Measurements from ENCODE around the gene SLC18A2.

SLC18A2 gene

GRCh38 chr10:117214401-117214800, 26.5 kb upstream of the SLC18A2 start:
- TF ChIP-seq, protein P1, sequence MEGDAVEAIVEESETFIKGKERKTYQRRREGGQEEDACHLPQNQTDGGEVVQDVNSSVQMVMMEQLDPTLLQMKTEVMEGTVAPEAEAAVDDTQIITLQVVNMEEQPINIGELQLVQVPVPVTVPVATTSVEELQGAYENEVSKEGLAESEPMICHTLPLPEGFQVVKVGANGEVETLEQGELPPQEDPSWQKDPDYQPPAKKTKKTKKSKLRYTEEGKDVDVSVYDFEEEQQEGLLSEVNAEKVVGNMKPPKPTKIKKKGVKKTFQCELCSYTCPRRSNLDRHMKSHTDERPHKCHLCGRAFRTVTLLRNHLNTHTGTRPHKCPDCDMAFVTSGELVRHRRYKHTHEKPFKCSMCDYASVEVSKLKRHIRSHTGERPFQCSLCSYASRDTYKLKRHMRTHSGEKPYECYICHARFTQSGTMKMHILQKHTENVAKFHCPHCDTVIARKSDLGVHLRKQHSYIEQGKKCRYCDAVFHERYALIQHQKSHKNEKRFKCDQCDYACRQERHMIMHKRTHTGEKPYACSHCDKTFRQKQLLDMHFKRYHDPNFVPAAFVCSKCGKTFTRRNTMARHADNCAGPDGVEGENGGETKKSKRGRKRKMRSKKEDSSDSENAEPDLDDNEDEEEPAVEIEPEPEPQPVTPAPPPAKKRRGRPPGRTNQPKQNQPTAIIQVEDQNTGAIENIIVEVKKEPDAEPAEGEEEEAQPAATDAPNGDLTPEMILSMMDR (IDR thresholded peaks at IDR 0.05; ENCODE audit: low read length) = no peak
- TF ChIP-seq EZH2 (IDR thresholded peaks at IDR 0.05; ENCODE audit: borderline replicate concordance, low read length) = no peak
- Histone ChIP-seq H3K9me2 (ENCODE audit: low read depth, low read length) (no peaks in the 10 kb centered on the region), H3K4me1 (ENCODE audit: insufficient read depth, low read length, severe bottlenecking) (peaks cover 10% of the 10 kb centered on the region), H4K20me1 (ENCODE audit: insufficient read depth, low read length) (no peaks in the 10 kb centered on the region), H3K79me2 (ENCODE audit: insufficient read depth, low read length) (no peaks in the 10 kb centered on the region), H3K9me3 (ENCODE audit: low read length) (0 out of 2 replicates have a peak, but pooled peaks cover 3% of the 10 kb centered on the region), H3K9ac (ENCODE audit: low read length) (no peak overlapping the region), H2AFZ (ENCODE audit: low read length) (no peak overlapping the region), H3K4me3 (ENCODE audit: low read depth, low read length, poor library complexity, severe bottlenecking) (no peak overlapping the region), H3K27me3 (ENCODE audit: insufficient read depth, low read length) (no peaks in the 10 kb centered on the region), H3F3A (ENCODE audit: insufficient read depth, low read length) (no peaks in the 10 kb centered on the region), H3K27ac (ENCODE audit: low read depth, low read length, poor library complexity, severe bottlenecking) (no peak overlapping the region), H3K4me2 (ENCODE audit: low read length) (no peak overlapping the region), H3K36me3 (ENCODE audit: insufficient read depth, low read length) (no peaks in the 10 kb centered on the region)

DNA sequence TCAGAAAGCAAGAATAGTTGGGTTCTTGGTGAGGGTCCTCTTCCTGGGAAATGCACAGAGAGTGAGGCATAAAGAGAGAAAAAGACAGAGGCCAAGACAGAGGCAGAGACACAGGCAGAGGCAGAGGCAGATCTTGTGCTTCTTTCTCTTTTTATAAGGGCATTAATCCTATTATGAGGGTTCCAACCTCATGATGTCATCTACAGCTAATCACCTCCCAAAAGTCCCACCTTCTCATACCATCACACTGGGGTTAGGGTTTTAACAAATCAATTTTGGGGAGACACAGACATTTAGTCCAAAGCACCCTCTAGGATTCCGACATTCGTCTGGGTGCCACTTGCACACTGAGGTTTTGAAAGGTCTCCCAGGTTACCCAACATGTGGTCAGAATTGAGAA, 25.8 kb upstream of the SLC18A2 start:
- Histone ChIP-seq H2AFZ (ENCODE audit: low read length) (no peak overlapping the region), H3K9me2 (ENCODE audit: low read depth, low read length) (no peaks in the 10 kb centered on the region), H3K79me2 (ENCODE audit: insufficient read depth, low read length) (no peaks in the 10 kb centered on the region), H4K20me1 (ENCODE audit: insufficient read depth, low read length) (no peaks in the 10 kb centered on the region), H3K9me3 (ENCODE audit: low read length) (0 out of 2 replicates have a peak, but pooled peaks cover 3% of the 10 kb centered on the region), H3K27ac (ENCODE audit: low read depth, low read length, poor library complexity, severe bottlenecking) (no peak overlapping the region), H3K4me3 (ENCODE audit: low read depth, low read length, poor library complexity, severe bottlenecking) (no peak overlapping the region), H3K27me3 (ENCODE audit: insufficient read depth, low read length) (no peaks in the 10 kb centered on the region), H3K36me3 (ENCODE audit: insufficient read depth, low read length) (no peaks in the 10 kb centered on the region), H3K4me2 (ENCODE audit: low read length) (no peak overlapping the region), H3K9ac (ENCODE audit: low read length) (no peak overlapping the region), H3K4me1 (ENCODE audit: insufficient read depth, low read length, severe bottlenecking) (peaks cover 10% of the 10 kb centered on the region), H3F3A (ENCODE audit: insufficient read depth, low read length) (no peaks in the 10 kb centered on the region)
- TF ChIP-seq EZH2 (IDR thresholded peaks at IDR 0.05; ENCODE audit: borderline replicate concordance, low read length) = no peak
- TF ChIP-seq, protein P1 (IDR thresholded peaks at IDR 0.05; ENCODE audit: low read length) = no peak

GRCh38 chr10:117216028-117216427, 24.9 kb upstream of the SLC18A2 start:
- Histone ChIP-seq H4K20me1 (ENCODE audit: insufficient read depth, low read length) (no peaks in the 10 kb centered on the region), H3K4me1 (ENCODE audit: insufficient read depth, low read length, severe bottlenecking) (peaks cover 10% of the 10 kb centered on the region), H3K79me2 (ENCODE audit: insufficient read depth, low read length) (no peaks in the 10 kb centered on the region), H3K4me3 (ENCODE audit: low read depth, low read length, poor library complexity, severe bottlenecking) (peak overlapping the region; percentile 54), H3K9ac (ENCODE audit: low read length) (no peak overlapping the region; the same call in 1 of the 2 replicates), H3K9me3 (ENCODE audit: low read length) (0 out of 2 replicates have a peak, but pooled peaks cover 3% of the 10 kb centered on the region), H3K27me3 (ENCODE audit: insufficient read depth, low read length) (no peaks in the 10 kb centered on the region), H3K36me3 (ENCODE audit: insufficient read depth, low read length) (no peaks in the 10 kb centered on the region), H2AFZ (ENCODE audit: low read length) (no peak overlapping the region), H3K27ac (ENCODE audit: low read depth, low read length, poor library complexity, severe bottlenecking) (no peak overlapping the region), H3K9me2 (ENCODE audit: low read depth, low read length) (no peaks in the 10 kb centered on the region), H3K4me2 (ENCODE audit: low read length) (peak overlapping the region; percentile 70), H3F3A (ENCODE audit: insufficient read depth, low read length) (no peaks in the 10 kb centered on the region)
- TF ChIP-seq EZH2 (IDR thresholded peaks at IDR 0.05; ENCODE audit: borderline replicate concordance, low read length) = no peak
- TF ChIP-seq, protein P1 (IDR thresholded peaks at IDR 0.05; ENCODE audit: low read length) = no peak

Data from OCI-LY1 (cell line).